ENCODE data around the gene HMCES. TPM values are rescaled to one million over a fixed set of nuclear protein-coding genes. Genes with fewer than 3 reads are reported as not detected.

HMCES gene
- total RNA-seq, 2 donors from 2014 or later: 32.7 to 38.9 TPM

DNA sequence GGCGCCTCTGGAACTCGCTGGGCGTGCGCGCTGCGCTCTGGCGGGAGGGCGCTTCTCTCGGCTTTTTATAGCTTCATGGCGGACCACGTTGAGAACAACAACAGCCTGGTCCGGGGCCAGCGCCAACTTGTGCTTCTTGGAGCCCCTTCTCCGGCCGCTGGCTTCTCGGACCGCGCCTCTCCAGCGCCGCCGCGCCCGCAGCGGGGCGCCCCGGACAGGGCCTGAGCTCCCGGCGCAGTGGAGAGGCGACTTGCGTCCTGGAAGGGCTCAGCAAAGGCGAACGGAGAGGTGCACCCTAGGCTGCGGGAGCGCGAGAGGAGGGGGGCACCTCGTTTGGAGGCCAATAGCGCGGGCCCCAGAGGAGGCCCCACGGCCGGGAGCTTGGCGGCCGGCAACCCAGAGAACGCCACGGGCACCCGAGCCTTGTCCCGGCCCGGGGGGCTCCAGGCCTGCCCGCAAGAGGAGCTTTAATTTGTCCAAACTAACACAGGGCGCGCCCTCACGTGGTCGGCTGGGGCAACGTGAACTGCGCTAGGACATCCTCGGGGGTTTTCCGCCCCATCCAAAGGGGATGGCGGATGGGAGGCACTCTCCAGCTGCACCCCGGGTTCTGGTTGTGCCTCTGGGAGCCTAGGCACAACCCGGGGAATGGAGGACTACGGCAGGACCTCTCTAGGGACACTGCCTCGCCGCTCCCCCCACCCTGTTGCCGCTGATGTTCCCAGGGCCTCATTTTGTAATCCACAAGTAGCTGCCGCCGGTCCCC lies 37.8 kb downstream of the HMCES start:
- Histone ChIP-seq H3K36me3 (no peaks in the 10 kb centered on the region), H3K4me3 (peak overlapping the region; percentile 64 to 93), H3K27ac (peak overlapping the region; percentile 88 to 96), H3K27me3 (no peaks in the 10 kb centered on the region), H3K4me1 (peaks cover 0 to 28% of the 10 kb centered on the region in 2 donors), H3K9me3 (no peaks in the 10 kb centered on the region)
- peak; percentile 32 to 81 for TF ChIP-seq CTCF (IDR thresholded peaks at IDR 0.05)
- peak; percentile 93 for DNase-seq (ENCODE audit: low spot score)

- H3K9me3 ChIP-seq: no peaks in the 10 kb centered on the region
- H3K27ac ChIP-seq: peak overlapping the region; percentile 88 to 96
- DNase-seq (ENCODE audit: low spot score): no peak
- H3K4me3 ChIP-seq: peak overlapping the region; percentile 64 to 93
- no peak for TF ChIP-seq CTCF (IDR thresholded peaks at IDR 0.05)
- H3K36me3 ChIP-seq: no peaks in the 10 kb centered on the region
- no peaks in the 10 kb centered on the region for H3K27me3 ChIP-seq
- H3K4me1 ChIP-seq: peaks cover 0 to 28% of the 10 kb centered on the region in 2 donors
These were observed 38.5 kb downstream of the HMCES start for GRCh38 chr3:129317014-129317771.

DNA sequence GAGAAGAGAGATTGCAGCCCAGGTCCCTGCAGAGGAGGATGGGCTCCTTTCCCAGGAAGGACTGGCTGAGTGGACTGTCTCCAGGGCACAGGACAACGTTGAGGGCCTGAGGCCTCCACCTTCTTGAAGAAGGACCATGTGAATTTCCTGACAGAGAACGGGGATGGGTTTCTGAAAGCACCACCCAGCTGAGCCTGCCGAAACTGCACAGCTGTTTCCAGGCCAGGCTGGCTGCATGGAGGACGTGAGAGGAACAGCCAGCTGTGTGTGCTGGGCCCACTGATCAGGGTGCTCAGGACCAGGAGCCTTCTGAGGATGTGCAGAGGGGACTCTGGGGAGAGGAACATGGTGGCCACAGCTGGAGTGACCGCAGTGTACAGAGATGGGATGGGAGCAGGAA lies 39.2 kb downstream of the HMCES start:
- no peaks in the 10 kb centered on the region for H3K36me3 ChIP-seq

DNA sequence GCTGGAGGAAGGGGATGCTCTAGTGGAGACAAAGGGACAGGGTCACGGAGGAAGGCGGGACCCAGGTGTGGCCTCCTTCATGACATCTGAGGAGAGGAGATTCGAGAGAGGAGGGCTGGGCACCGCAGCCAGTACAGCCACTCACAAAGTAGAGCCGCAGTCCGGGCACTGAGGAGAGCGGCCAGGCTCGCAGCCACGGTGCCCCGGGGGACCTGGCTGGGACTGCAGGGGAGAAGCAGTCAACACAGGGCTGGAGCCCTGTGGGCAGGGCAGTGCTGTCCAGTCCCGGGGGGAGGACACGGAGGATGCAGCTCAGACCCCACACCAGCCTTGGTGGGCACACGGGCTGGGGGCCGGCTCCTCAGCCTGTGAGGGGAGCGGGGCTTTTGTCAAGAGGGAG lies 40.3 kb downstream of the HMCES start:
- no peak for DNase-seq (ENCODE audit: low spot score)
- Histone ChIP-seq H3K27me3 (no peaks in the 10 kb centered on the region), H3K9me3 (no peaks in the 10 kb centered on the region), H3K36me3 (no peaks in the 10 kb centered on the region), H3K4me1 (peaks cover 0 to 22% of the 10 kb centered on the region in 2 donors), H3K27ac (no peak overlapping the region), H3K4me3 (no peak overlapping the region)
- no peak for TF ChIP-seq CTCF (IDR thresholded peaks at IDR 0.05)

More for the DNA sequence above, 39.2 kb downstream of the HMCES start:
- H3K27ac ChIP-seq: no peak overlapping the region
- no peaks in the 10 kb centered on the region for H3K9me3 ChIP-seq
- no peak overlapping the region for H3K4me3 ChIP-seq
- peaks cover 0 to 28% of the 10 kb centered on the region in 2 donors for H3K4me1 ChIP-seq
- H3K27me3 ChIP-seq: no peaks in the 10 kb centered on the region
- no peak for TF ChIP-seq CTCF (IDR thresholded peaks at IDR 0.05)
- DNase-seq (ENCODE audit: low spot score): no peak

DNA sequence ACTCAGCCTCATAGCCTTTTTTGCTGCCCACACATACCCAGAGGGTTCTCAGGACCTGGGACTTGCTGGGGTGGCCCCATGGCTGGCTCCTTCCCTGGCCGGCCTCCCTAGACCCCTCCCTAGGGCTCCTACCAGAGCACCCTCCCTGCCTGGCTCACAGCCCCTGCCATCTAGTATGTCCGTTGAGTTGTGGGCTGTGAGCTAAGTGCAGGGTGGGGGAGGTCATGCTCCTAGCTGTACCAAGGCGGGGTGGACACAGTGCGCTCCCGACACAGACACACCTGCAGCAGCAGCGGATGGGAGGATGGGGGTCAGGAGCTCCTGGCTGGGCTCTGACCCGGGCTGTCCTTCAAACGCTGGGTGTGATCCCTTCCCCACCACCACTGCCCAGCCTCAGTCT lies 41.6 kb downstream of the HMCES start:
- H3K4me1 ChIP-seq: peaks cover 0 to 15% of the 10 kb centered on the region in 2 donors
- H3K27ac ChIP-seq: no peak overlapping the region
- H3K27me3 ChIP-seq: no peaks in the 10 kb centered on the region
- no peaks in the 10 kb centered on the region for H3K36me3 ChIP-seq
- no peaks in the 10 kb centered on the region for H3K9me3 ChIP-seq
- H3K4me3 ChIP-seq: no peak overlapping the region
- TF ChIP-seq CTCF (IDR thresholded peaks at IDR 0.05): no peak
- DNase-seq (ENCODE audit: low spot score): no peak
